Large intestine (tissue), 3 donors: ENCODE measurements around the gene RAB4A. TPM values are rescaled to one million over a fixed set of nuclear protein-coding genes. Genes with fewer than 3 reads are reported as not detected.

Experiments
- DNase-seq, 2 donors: peaks; one replicate each; pipeline versions ENCODE4 v3.0.0 to v3.0.0-alpha.2; 2013
- H3K27ac ChIP-seq: one replicate; pipeline ENCODE4 v1.5.1; 2013; ENCODE audit warnings: low read length
- H3K27me3 ChIP-seq: 2 replicates; pipeline ENCODE4 v1.6.1; 2013; ENCODE audit warnings: low read length; ENCODE audit not compliant: control insufficient read depth, insufficient read depth
- H3K36me3 ChIP-seq: 2 replicates; pipeline ENCODE4 v1.6.1; 2013; ENCODE audit warnings: low read length; ENCODE audit not compliant: control insufficient read depth, insufficient read depth
- H3K4me1 ChIP-seq: one replicate; pipeline ENCODE4 v1.6.1; 2013; ENCODE audit warnings: low read length; ENCODE audit not compliant: control insufficient read depth, insufficient read depth
- H3K4me3 ChIP-seq: one replicate; pipeline ENCODE4 v1.5.1; 2013; ENCODE audit warnings: low read length
- H3K9me3 ChIP-seq: one replicate; pipeline ENCODE4 v1.6.1; 2013; ENCODE audit warnings: mild to moderate bottlenecking, low read depth, low read length, moderate library complexity; ENCODE audit not compliant: control insufficient read depth
- WGBS: methylation state at CpG from one replicate; pipeline ENCODE4 v1.1.5; 2013; ENCODE audit warnings: low lambda C conversion rate; ENCODE audit not compliant: insufficient coverage; 5-methylcytosine and 5-hydroxymethylcytosine counted together
- polyA plus RNA-seq: library from polyadenylated mRNA; unstranded; fragments of 120-200 nt; gene quantifications from one replicate; pipeline ENCODE4 v1.2.1, GENCODE V29; 2013

RAB4A gene
- polyA plus RNA-seq, 1 donor = 60.2 TPM

- WGBS = 17% methylated on average over 6 of the region's 13 CpGs
- H3K4me3 ChIP-seq = no peak overlapping the region
- peak; percentile 87 to 92 for DNase-seq
These were observed 17.5 kb upstream of the RAB4A start for GRCh38 chr1:229253151-229253974.

GRCh38 chr1:229254910-229255541 lies 15.9 kb upstream of the RAB4A start:
- Histone ChIP-seq H3K27ac (no peak overlapping the region), H3K9me3 (no peaks in the 10 kb centered on the region), H3K27me3 (no peaks in the 10 kb centered on the region), H3K4me1 (peaks cover 19% of the 10 kb centered on the region), H3K36me3 (no peaks in the 10 kb centered on the region), H3K4me3 (no peak overlapping the region)
- 71% methylated on average over 1 of the region's 1 CpG for WGBS
- no peak for DNase-seq

More at GRCh38 chr1:229253151-229253974, 17.5 kb upstream of the RAB4A start:
- Histone ChIP-seq H3K9me3 (no peaks in the 10 kb centered on the region), H3K27ac (peak overlapping the region; percentile 90), H3K4me1 (peaks cover 24% of the 10 kb centered on the region), H3K27me3 (no peaks in the 10 kb centered on the region), H3K36me3 (no peaks in the 10 kb centered on the region)

- Histone ChIP-seq H3K9me3 (no peaks in the 10 kb centered on the region), H3K27ac (no peak overlapping the region), H3K4me3 (no peak overlapping the region), H3K36me3 (no peaks in the 10 kb centered on the region), H3K4me1 (peaks cover 6% of the 10 kb centered on the region), H3K27me3 (no peaks in the 10 kb centered on the region)
- peak; percentile 47 to 53 for DNase-seq
- WGBS = 0% methylated on average over 1 of the region's 4 CpGs
These were observed 12.7 kb upstream of the RAB4A start for GRCh38 chr1:229258031-229258756.

- H3K27ac ChIP-seq = no peak overlapping the region
- no peak overlapping the region for H3K4me3 ChIP-seq
- H3K4me1 ChIP-seq = peaks cover 3% of the 10 kb centered on the region
- DNase-seq = no peak
- H3K27me3 ChIP-seq = no peaks in the 10 kb centered on the region
- H3K9me3 ChIP-seq = no peaks in the 10 kb centered on the region
- H3K36me3 ChIP-seq = no peaks in the 10 kb centered on the region
- WGBS = no CpG with 5 or more reads among the region's 5 CpGs
These were observed 12.2 kb upstream of the RAB4A start for GRCh38 chr1:229258757-229259060.

GRCh38 chr1:229260297-229260696 lies 10.6 kb upstream of the RAB4A start:
- Histone ChIP-seq H3K36me3 (no peaks in the 10 kb centered on the region), H3K4me3 (no peak overlapping the region), H3K27ac (no peak overlapping the region), H3K9me3 (no peaks in the 10 kb centered on the region), H3K27me3 (no peaks in the 10 kb centered on the region), H3K4me1 (no peaks in the 10 kb centered on the region)
- no peak for DNase-seq
- no CpG with 5 or more reads among the region's 3 CpGs for WGBS

- Histone ChIP-seq H3K4me3 (no peak overlapping the region), H3K4me1 (no peaks in the 10 kb centered on the region), H3K27ac (no peak overlapping the region), H3K9me3 (no peaks in the 10 kb centered on the region), H3K27me3 (no peaks in the 10 kb centered on the region), H3K36me3 (no peaks in the 10 kb centered on the region)
- no peak for DNase-seq
- 100% methylated on average over 2 of the region's 2 CpGs for WGBS
These were observed 8.7 kb upstream of the RAB4A start for GRCh38 chr1:229262239-229262638.

GRCh38 chr1:229263254-229263653 lies 7.7 kb upstream of the RAB4A start:
- H3K36me3 ChIP-seq = no peaks in the 10 kb centered on the region
- DNase-seq = no peak
- H3K27ac ChIP-seq = no peak overlapping the region
- H3K27me3 ChIP-seq = no peaks in the 10 kb centered on the region
- no peaks in the 10 kb centered on the region for H3K9me3 ChIP-seq
- H3K4me1 ChIP-seq = no peaks in the 10 kb centered on the region
- no peak overlapping the region for H3K4me3 ChIP-seq

GRCh38 chr1:229264068-229264467 lies 6.8 kb upstream of the RAB4A start:
- Histone ChIP-seq H3K27me3 (no peaks in the 10 kb centered on the region), H3K27ac (no peak overlapping the region), H3K4me1 (no peaks in the 10 kb centered on the region), H3K4me3 (no peak overlapping the region), H3K9me3 (no peaks in the 10 kb centered on the region), H3K36me3 (no peaks in the 10 kb centered on the region)
- DNase-seq = no peak
- WGBS = no CpG with 5 or more reads among the region's 7 CpGs

GRCh38 chr1:229264487-229264886 lies 6.4 kb upstream of the RAB4A start:
- Histone ChIP-seq H3K4me3 (no peak overlapping the region), H3K36me3 (no peaks in the 10 kb centered on the region), H3K9me3 (no peaks in the 10 kb centered on the region), H3K27ac (no peak overlapping the region), H3K27me3 (no peaks in the 10 kb centered on the region), H3K4me1 (no peaks in the 10 kb centered on the region)
- WGBS = no CpG with 5 or more reads among the region's 5 CpGs
- DNase-seq = no peak

- H3K9me3 ChIP-seq = no peaks in the 10 kb centered on the region
- H3K4me1 ChIP-seq = no peaks in the 10 kb centered on the region
- no peaks in the 10 kb centered on the region for H3K36me3 ChIP-seq
- H3K27ac ChIP-seq = no peak overlapping the region
- no peaks in the 10 kb centered on the region for H3K27me3 ChIP-seq
- WGBS = 49% methylated on average over 3 of the region's 3 CpGs
- DNase-seq = no peak
- H3K4me3 ChIP-seq = no peak overlapping the region
These were observed 4.6 kb upstream of the RAB4A start for GRCh38 chr1:229266274-229266673.
